ACHN (cell line): ENCODE results near the gene GCC1.
"Not testable (repeated sequence)": the region's sequence is repeated elsewhere in the genome, so short reads cannot be mapped to it uniquely, and the experiment has no call there.

ENCODE experiments used
- DNase-seq: peaks from one replicate; pipeline ENCODE4 v3.0.0-alpha.2; 2015
- in situ Hi-C: cut with HindIII; loops from 2 replicates; pipeline ENCODE4 v1.10.0; 2017; ENCODE audit warnings: low sequenced_read_pairs, low pct_ligation_motif_present, low pct_unique_long_range_greater_than_20kb

The GCC1 gene

DNA sequence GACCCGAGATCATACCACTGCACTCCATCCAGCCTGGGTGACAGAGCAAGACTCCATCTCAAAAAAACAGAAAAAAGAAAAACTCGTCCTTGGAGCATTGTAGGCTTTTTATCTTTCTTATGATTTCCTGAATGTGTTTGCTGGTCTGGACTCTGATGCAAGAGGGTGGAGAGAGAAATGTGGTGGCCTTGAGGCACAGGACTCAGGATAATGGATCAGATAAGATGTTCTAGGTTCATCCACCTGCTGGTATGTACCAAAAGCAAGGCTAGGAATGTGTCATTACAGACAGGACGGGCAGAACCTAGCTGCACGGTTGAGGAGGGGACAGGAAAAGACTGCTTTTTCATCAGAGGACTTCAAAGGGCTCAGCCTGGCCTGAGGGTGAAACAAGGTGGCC, 33.5 kb downstream of the GCC1 start:
- in situ Hi-C loops: no loop called here
- no peak for DNase-seq

DNA sequence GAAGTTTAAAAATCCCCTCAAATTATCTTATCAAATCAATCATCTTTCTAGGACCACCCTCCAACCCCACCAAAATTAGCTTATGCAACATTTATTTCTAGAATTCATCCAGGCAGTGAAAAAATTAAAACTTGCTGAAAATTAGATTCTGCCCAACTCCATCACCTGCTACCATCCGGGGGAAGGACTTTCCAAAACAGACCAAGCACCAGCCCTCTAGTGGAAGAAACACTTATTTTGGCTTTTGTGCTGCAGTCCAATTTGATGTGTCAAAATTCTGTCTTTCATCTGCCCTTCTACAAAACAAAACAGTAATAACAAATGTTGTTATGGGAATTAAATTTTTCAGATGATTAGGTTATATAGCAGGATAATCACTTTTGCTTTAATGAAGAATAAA, 35.1 kb downstream of the GCC1 start:
- DNase-seq: no peak
- in situ Hi-C loops: no loop called here

DNA sequence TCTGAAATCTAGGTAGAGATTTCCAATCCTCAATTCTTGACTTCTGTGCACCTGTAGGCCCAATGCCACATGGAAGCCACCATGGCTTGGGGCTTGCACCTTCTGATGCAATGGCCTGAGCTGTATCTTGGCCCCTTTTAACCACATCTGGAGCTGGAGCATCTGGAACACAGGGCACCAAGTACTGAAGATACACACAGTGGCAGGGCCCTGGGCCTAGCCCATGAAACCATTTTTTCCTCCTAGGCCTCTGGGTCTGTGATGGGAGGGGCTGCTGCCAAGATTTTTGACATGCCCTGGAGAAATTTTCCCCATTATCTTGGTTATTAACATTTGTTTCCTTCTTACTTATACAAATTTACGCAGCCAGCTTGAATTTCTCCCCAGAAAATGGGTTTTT, 39.1 kb downstream of the GCC1 start:
- in situ Hi-C loops: no loop called here
- no peak for DNase-seq

DNA sequence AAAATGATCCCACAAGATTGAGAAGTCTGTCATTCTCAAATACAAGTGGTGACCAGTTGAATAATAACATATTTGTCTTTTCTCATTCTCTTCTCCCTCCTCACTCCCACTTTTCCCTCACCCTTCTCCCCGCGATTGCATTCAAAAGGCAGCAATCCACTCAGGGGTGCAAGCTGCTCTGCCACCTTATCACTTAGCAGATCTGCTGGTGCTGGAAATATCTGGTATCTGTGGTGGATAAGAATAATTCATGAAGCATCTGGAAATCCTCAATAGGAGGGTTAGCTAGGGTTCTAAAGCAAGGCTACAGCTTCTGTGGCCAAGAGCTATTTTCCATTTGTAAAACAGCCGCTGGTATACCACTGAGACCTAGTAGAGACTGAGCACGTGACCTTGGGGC, 43.8 kb downstream of the GCC1 start:
- DNase-seq: no peak
- in situ Hi-C loops: no loop called here

DNA sequence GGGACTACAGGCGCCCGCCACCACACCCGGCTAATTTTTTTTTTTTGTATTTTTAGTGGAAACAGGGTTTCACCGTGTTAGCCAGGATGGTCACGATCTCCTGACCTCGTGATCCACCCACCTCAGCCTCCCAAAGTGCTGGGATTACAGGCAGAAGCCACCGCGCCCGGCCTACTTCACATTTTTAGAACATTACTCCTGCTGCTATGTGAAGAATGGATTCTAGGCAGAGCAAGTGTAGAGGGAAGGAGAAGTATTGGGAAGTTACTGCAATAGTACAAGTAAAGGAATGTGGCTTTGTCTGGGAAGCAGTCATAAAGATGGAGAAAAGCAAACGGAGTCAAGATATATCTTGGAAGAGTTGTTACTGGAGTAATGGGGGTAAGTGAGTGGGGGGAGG, 44.9 kb downstream of the GCC1 start:
- DNase-seq, in situ Hi-C loops: not testable (repeated sequence)

DNA sequence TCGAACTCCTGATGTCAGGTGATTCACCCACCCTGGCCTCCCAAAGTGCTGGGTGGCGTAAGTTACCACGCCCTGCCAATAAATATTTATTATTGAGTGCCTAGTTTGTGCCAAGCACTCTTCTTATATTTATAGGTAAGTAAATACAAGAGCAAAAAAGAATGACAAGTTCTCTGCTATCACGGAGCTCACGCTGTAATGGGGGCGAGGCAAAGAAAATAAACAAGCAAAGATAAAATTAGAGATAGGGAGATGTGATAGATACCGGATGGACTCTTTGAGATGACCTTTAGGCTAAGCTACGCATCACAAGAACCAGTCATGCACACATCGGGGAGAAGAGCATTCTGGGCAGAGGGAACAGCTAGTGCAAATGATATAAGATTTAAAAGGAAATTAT, 46.3 kb downstream of the GCC1 start:
- in situ Hi-C loops: no loop called here
- DNase-seq: no peak

DNA sequence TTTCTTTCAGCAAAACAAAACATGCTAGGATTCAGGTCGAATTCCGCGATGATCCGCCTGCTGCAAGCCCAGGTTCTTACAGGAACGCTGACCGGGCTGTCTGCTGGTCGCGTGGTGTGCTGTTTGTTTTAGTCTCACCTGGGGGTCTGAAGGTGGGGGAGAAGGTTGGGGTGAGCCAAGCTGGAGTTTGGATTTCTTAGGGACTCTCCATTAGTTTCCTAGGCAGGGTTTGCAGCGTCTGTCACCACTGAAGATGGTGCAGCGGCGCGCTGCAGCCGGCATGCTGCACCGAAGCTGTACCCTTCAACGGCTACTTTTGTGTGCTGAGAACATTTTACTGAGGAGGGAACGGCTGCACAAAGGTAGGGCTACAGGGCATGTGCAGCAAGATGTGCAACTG, 48.7 kb downstream of the GCC1 start:
- DNase-seq: no peak
- in situ Hi-C loops: no loop called here

DNA sequence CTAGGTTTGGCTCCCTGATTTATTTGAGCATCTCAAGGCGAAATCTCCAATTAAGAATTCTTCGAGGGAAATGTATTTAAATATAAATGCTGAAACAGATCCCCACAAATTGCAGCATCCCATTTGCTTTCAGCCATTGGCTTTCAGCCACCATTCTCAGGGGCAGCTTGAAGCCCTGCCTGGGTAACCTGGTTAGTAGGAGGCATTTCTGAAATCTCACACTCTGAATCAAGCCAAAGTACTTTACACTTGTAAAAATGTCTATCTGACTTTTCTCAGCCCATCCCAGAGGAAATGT, 49.1 kb downstream of the GCC1 start:
- no peak for DNase-seq
- in situ Hi-C loops: no loop called here

DNA sequence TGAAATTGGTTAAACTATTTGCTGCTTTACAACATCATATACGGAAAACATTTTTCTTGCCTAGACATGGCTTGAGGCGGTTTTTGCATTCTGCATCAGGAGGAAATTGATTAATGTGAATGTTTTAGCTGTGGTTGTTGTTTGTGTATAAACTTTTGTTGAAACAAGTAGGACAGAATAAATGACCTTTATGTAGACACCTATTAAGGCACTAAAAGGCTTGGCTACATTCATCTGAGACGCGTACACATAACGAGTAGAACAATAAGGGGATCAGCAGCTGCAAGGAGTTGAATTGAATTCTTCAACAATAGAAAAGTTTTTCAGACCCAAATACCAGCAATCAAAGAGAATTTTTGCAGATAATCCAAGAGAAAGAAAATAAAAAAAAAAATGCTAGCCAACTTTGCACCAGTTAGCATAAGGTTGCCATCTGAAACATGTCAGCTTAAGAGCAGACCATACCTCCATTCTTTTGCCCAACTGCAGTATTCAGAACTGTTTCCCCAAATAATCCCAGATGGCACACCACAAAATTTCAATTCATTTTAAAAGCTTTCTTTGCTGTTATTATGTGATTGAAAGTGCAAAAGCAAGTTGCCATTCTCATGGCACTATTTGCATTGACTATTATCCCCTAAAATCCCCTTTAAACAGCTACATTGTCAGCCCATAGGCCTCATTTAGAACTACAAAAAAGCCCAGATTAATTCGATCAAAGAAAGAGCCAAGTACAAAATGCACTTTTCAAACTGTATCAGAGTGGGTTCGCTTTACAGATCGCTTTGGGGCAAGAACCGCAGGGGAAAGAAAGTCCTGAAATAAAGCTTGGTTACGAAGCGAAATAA, 49.6 kb downstream of the GCC1 start:
- DNase-seq: no peak
- in situ Hi-C loops: no loop called here

DNA sequence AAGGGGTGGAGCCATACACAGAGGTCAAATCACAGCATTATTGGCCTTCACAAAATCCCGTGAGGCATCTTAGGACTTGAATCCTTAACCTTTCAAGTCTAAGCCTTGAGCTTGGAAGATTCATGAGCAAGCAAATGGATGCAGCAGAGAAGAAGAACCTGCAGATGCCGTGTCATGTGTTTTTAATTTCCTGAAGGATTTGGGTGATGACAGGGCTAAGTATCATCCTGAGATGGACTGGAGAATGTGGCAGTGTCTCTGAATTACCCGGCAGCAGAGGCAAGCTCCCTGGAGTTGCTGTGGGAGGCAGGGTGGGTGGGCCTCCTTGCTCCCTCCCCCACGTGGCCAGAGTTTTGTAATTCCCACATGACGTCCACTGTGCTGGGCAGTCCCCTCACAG, 50.8 kb downstream of the GCC1 start:
- DNase-seq: no peak
- in situ Hi-C loops: no loop called here

DNA sequence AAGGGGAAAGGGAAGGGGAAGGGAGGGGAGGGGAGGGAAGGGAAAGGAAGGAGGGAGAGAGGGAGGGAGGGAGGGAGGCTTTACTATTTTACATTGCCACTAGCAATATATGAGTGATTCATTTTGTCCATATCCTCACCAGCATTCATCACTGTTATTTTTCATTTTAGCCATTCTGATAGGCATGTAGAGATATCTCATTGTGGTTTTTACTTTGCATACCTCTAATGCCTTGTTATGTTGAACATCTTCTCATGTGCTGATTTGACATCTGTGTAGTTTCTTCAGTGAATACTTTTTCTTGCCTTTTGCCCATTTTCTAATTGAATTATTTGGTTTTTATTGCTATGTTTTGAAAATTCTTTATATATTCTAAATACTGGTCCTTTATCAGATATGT, 52.7 kb downstream of the GCC1 start:
- in situ Hi-C loops: no loop called here
- DNase-seq: no peak

DNA sequence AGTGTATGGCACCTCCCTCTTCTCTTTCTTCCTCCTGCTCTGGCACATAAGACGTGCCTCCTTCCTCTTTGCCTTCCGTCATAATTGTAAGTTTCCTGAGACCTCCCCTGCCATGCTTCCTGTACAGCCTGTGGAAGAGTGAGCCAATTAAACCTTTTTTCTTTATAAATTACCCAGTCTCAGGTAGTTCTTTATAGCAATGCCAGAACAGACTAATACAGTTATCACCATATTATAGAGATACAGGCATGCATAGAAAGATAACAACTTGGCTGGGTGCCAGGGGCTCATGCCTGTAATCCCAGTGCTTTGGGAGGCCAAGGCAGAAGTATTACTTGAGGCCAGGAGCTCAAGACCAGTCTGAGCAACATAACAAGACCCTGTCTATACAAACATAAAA, 53.2 kb downstream of the GCC1 start:
- in situ Hi-C loops: no loop called here
- no peak for DNase-seq
